Measurements from ENCODE around the gene SLC37A4. TPM values are rescaled to one million over a fixed set of nuclear protein-coding genes. Genes with fewer than 3 reads are reported as not detected.
A peak's percentile ranks its signal among the peaks of the same experiment; 100 is the strongest.

The SLC37A4 gene
- total RNA-seq, 5 donors from 2014 or later (not counting 1 experiment from before 2014, with no cell fraction given), result 8.9 to 18.0 (median 15.4) TPM

DNA sequence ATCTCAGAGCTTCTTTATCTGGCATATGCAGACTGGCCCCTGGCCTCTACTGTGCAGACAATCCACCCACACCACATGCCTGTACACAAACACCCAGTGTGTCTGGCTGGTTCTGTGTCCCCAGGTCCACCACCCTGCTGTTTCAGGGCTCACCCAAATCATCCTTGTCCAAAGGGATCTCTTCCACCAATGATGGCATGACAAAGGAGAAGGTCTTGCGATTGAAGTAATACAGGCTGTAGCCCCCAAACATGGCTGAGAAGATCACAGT is 1.7 kb downstream of the SLC37A4 start:
- Mint-ChIP-seq H3K27ac (peak overlapping the region; percentile 57 to 84), H3K27me3 (no peaks in the 10 kb centered on the region), H3K36me3 (peaks cover 14% of the 10 kb centered on the region), H3K9me3 (no peaks in the 10 kb centered on the region), H3K4me1 (peaks cover 15 to 32% (median 26%) of the 10 kb centered on the region in 3 donors), H3K4me3 (peak overlapping the region; percentile 72 to 87 (median 78))
- no peaks in the 10 kb centered on the region for H3K27me3 ChIP-seq (replicated peaks in 1 of 2; ENCODE audit: control insufficient read depth in 2 of 2, extremely low read depth in 1 of 2, insufficient read depth in 2 of 2, low read length in 1 of 2)
- H3K4me3 ChIP-seq (ENCODE audit: control insufficient read depth in 1 of 2, extremely low read depth in 1 of 2, low read length in 1 of 2), result no peak overlapping the region
- H3K9me3 ChIP-seq, result no peaks in the 10 kb centered on the region
- H3K4me1 ChIP-seq (ENCODE audit: control insufficient read depth in 1 of 2, extremely low read depth in 1 of 2, insufficient read depth in 2 of 2, low read length in 2 of 2), result peaks cover 0 to 34% of the 10 kb centered on the region in 2 experiments
- ChIA-PET CTCF (no interaction called here), POLR2A (interaction anchor here in 1 of 2 donors (0.6 kb wide), 1 partner anchor 11 kb away, joined by 3 read pairs; no protein-coding TSS in a partner anchor)
- peaks cover 5 to 25% of the 10 kb centered on the region in 2 donors for H3K36me3 ChIP-seq (ENCODE audit: control insufficient read depth in 2 of 2, extremely low read depth in 1 of 2, insufficient read depth in 1 of 2, low read length in 1 of 2)
- peak overlapping the region; percentile 72 for H3K27ac ChIP-seq (ENCODE audit: low read length)
- DNase-seq (no peak), ATAC-seq (replicated peaks in 1 of 4) (no peak)
- WGBS (ENCODE audit: insufficient coverage), result 67% methylated on average over 1 of the region's 1 CpG

DNA sequence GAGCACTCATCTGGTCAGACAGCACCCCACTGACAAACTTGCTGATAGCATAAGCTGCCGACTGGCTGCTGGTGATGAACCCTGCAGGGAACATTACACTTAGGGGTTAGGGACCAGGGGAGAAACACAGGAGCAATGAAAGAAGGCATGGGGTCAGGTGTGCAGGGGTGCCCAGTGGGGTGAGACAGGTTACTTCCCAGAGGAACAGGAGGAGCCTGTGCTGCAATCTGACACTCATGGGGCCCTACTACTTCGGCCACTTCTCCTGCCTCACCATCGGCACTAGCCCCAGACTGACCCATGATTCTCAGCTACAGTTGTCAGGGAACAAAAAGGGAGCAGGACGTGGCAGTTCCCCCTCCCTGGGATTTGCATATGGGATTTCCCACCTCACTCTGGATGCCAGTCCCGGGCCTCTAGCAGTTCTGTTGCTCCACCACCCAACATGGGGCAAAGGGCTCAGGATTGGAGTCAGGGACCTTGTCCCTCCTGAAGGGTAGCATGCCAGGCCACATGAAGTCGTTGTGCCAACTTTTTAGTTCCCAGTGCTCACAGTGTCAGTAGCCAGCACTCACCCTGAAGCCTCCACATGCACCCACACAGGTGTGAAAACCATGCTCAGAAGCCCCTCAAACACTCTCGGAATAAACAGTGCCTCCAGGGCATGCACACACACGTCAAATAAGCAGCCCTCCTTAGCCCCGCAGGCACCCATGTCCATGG is 2.2 kb downstream of the SLC37A4 start:
- H3K4me1 Mint-ChIP-seq, result peaks cover 19 to 37% (median 31%) of the 10 kb centered on the region in 3 donors
- WGBS (ENCODE audit: insufficient coverage), result 93% methylated on average over 9 of the region's 9 CpGs
- Histone ChIP-seq H3K9me3 (no peaks in the 10 kb centered on the region), H3K27ac (ENCODE audit: low read length) (peak overlapping the region; percentile 72), H3K27me3 (replicated peaks in 1 of 2; ENCODE audit: control insufficient read depth in 2 of 2, extremely low read depth in 1 of 2, insufficient read depth in 2 of 2, low read length in 1 of 2) (no peaks in the 10 kb centered on the region), H3K4me3 (ENCODE audit: control insufficient read depth in 1 of 2, extremely low read depth in 1 of 2, low read length in 1 of 2) (no peak overlapping the region), H3K4me1 (ENCODE audit: control insufficient read depth in 1 of 2, extremely low read depth in 1 of 2, insufficient read depth in 2 of 2, low read length in 2 of 2) (peaks cover 0 to 34% of the 10 kb centered on the region in 2 experiments), H3K36me3 (ENCODE audit: control insufficient read depth in 2 of 2, extremely low read depth in 1 of 2, insufficient read depth in 1 of 2, low read length in 1 of 2) (peaks cover 5 to 30% of the 10 kb centered on the region in 2 donors)
- H3K27me3 Mint-ChIP-seq, result no peaks in the 10 kb centered on the region
- no peak for ATAC-seq (replicated peaks in 1 of 4)
- peak overlapping the region; percentile 72 to 87 (median 78) for H3K4me3 Mint-ChIP-seq
- POLR2A ChIA-PET, result no interaction called here
- peak overlapping the region; percentile 57 to 84 for H3K27ac Mint-ChIP-seq
- H3K36me3 Mint-ChIP-seq, result peaks cover 16% of the 10 kb centered on the region
- CTCF ChIA-PET, result no interaction called here
- no peaks in the 10 kb centered on the region for H3K9me3 Mint-ChIP-seq
- no peak for DNase-seq

GRCh38 chr11:119027561-119028345 is 2.9 kb downstream of the SLC37A4 start:
- peak overlapping the region in 1 of 3 donors; percentile 6 for H3K4me3 Mint-ChIP-seq
- H3K27me3 Mint-ChIP-seq, result no peaks in the 10 kb centered on the region
- Histone ChIP-seq H3K27me3 (replicated peaks in 1 of 2; ENCODE audit: control insufficient read depth in 2 of 2, extremely low read depth in 1 of 2, insufficient read depth in 2 of 2, low read length in 1 of 2) (no peaks in the 10 kb centered on the region), H3K36me3 (ENCODE audit: control insufficient read depth in 2 of 2, extremely low read depth in 1 of 2, insufficient read depth in 1 of 2, low read length in 1 of 2) (peaks cover 5 to 37% of the 10 kb centered on the region in 2 donors), H3K4me3 (ENCODE audit: control insufficient read depth in 1 of 2, extremely low read depth in 1 of 2, low read length in 1 of 2) (no peak overlapping the region), H3K9me3 (no peaks in the 10 kb centered on the region), H3K27ac (ENCODE audit: low read length) (no peak overlapping the region), H3K4me1 (ENCODE audit: control insufficient read depth in 1 of 2, extremely low read depth in 1 of 2, insufficient read depth in 2 of 2, low read length in 2 of 2) (peaks cover 0 to 34% of the 10 kb centered on the region in 2 experiments)
- CTCF ChIA-PET, result no interaction called here
- peaks cover 23 to 41% (median 36%) of the 10 kb centered on the region in 3 donors for H3K4me1 Mint-ChIP-seq
- no peak for ATAC-seq (replicated peaks in 1 of 4)
- H3K9me3 Mint-ChIP-seq, result no peaks in the 10 kb centered on the region
- WGBS (ENCODE audit: insufficient coverage), result 100% methylated on average over 1 of the region's 9 CpGs
- peak overlapping the region in 1 of 2 donors; percentile 55 for H3K27ac Mint-ChIP-seq
- DNase-seq, result no peak
- POLR2A ChIA-PET, result no interaction called here
- peaks cover 20% of the 10 kb centered on the region for H3K36me3 Mint-ChIP-seq

GRCh38 chr11:119026970-119027369 is 3.7 kb downstream of the SLC37A4 start:
- ChIA-PET POLR2A (no interaction called here), CTCF (no interaction called here)
- Histone ChIP-seq H3K4me1 (ENCODE audit: control insufficient read depth in 1 of 2, extremely low read depth in 1 of 2, insufficient read depth in 2 of 2, low read length in 2 of 2) (peaks cover 0 to 34% of the 10 kb centered on the region in 2 experiments), H3K4me3 (ENCODE audit: control insufficient read depth in 1 of 2, extremely low read depth in 1 of 2, low read length in 1 of 2) (no peak overlapping the region), H3K27ac (ENCODE audit: low read length) (no peak overlapping the region), H3K36me3 (ENCODE audit: control insufficient read depth in 2 of 2, extremely low read depth in 1 of 2, insufficient read depth in 1 of 2, low read length in 1 of 2) (peaks cover 5 to 44% of the 10 kb centered on the region in 2 donors), H3K27me3 (replicated peaks in 1 of 2; ENCODE audit: control insufficient read depth in 2 of 2, extremely low read depth in 1 of 2, insufficient read depth in 2 of 2, low read length in 1 of 2) (no peaks in the 10 kb centered on the region), H3K9me3 (no peaks in the 10 kb centered on the region)
- H3K4me1 Mint-ChIP-seq, result peaks cover 25 to 45% (median 38%) of the 10 kb centered on the region in 3 donors
- H3K27me3 Mint-ChIP-seq, result no peaks in the 10 kb centered on the region
- DNase-seq (no peak), ATAC-seq (replicated peaks in 1 of 4) (no peak)
- peak overlapping the region in 1 of 2 donors; percentile 17 for H3K27ac Mint-ChIP-seq
- WGBS (ENCODE audit: insufficient coverage), result no CpG with 5 or more reads among the region's 2 CpGs
- no peak overlapping the region for H3K4me3 Mint-ChIP-seq
- no peaks in the 10 kb centered on the region for H3K9me3 Mint-ChIP-seq
- H3K36me3 Mint-ChIP-seq, result peaks cover 20% of the 10 kb centered on the region

DNA sequence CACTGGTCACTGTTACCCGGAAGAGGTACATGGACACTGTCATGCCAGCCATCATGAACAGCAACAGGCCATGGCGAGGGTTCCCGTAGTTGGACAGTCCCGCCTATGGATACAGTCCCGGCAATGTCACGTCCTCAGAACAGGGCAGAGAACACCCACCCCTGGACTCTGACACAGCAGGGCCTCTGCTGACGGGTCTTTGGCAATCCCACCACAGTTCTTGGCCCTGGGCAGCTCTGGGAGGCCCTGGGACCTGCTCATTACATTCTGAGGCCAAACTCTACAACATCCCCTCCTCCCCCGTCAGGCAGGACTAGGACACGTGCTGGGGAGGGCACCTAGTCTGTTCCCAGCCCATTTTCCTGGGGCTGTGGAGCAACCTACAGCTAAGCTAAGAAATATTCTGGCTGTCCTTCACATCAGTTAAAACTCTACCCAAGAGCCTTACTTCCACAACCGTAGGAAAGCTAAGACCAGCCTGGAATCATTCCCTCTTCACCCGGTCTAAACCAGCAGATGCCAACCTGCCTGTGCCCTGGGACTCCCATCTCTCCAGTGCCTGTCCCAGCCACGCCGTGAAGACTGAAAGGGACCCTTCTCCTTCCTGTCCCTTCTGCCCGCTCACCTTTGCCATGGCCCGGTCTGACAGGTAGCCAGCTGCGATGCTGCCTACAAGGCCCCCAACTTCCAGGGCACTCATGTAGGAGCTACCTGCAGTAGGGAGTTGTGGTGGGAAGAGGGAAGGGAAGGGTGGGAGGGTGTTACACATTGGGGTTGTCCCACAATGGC is 4.5 kb downstream of the SLC37A4 start:
- Mint-ChIP-seq H3K27ac (peak overlapping the region in 1 of 2 donors; percentile 34), H3K36me3 (peaks cover 28% of the 10 kb centered on the region), H3K4me3 (no peak overlapping the region), H3K4me1 (peaks cover 33 to 48% (median 46%) of the 10 kb centered on the region in 3 donors), H3K9me3 (no peaks in the 10 kb centered on the region), H3K27me3 (no peaks in the 10 kb centered on the region)
- no peaks in the 10 kb centered on the region for H3K27me3 ChIP-seq (replicated peaks in 1 of 2; ENCODE audit: control insufficient read depth in 2 of 2, extremely low read depth in 1 of 2, insufficient read depth in 2 of 2, low read length in 1 of 2)
- CTCF ChIA-PET, result interaction anchor here in 1 of 2 donors (0.6 kb wide), 1 partner anchor 34 kb away, joined by 3 read pairs; no protein-coding TSS in a partner anchor
- H3K27ac ChIP-seq (ENCODE audit: low read length), result no peak overlapping the region
- no peak for DNase-seq
- H3K4me1 ChIP-seq (ENCODE audit: control insufficient read depth in 1 of 2, extremely low read depth in 1 of 2, insufficient read depth in 2 of 2, low read length in 2 of 2), result peaks cover 0 to 36% of the 10 kb centered on the region in 2 experiments
- peaks cover 5 to 52% of the 10 kb centered on the region in 2 donors for H3K36me3 ChIP-seq (ENCODE audit: control insufficient read depth in 2 of 2, extremely low read depth in 1 of 2, insufficient read depth in 1 of 2, low read length in 1 of 2)
- no peaks in the 10 kb centered on the region for H3K9me3 ChIP-seq
- no peak overlapping the region for H3K4me3 ChIP-seq (ENCODE audit: control insufficient read depth in 1 of 2, extremely low read depth in 1 of 2, low read length in 1 of 2)
- POLR2A ChIA-PET, result no interaction called here
- WGBS (ENCODE audit: insufficient coverage), result 97% methylated on average over 14 of the region's 16 CpGs
- no peak for ATAC-seq (replicated peaks in 1 of 4)

DNA sequence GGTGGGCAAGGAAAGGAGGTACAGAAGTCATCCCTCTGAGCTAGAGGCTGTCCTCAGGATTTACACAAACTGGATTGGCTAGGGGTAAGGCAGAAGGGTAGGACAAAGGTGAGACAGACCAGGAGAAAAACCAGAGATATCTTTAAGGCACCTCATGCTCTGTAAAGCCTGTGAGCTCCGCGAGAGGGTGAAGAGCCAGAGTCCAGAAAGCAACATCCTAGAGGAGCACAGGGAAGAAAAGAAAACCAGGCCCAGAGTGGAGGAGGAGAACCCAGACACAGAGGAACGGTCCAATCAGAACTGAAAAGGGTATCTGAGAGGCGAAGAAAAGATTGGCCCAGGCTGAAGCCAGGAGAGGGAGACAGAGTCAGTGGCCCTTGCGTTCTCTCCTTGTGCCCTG is 5.1 kb downstream of the SLC37A4 start:
- no peak for DNase-seq
- Histone ChIP-seq H3K36me3 (ENCODE audit: control insufficient read depth in 2 of 2, extremely low read depth in 1 of 2, insufficient read depth in 1 of 2, low read length in 1 of 2) (peaks cover 5 to 55% of the 10 kb centered on the region in 2 donors), H3K4me3 (ENCODE audit: control insufficient read depth in 1 of 2, extremely low read depth in 1 of 2, low read length in 1 of 2) (no peak overlapping the region), H3K4me1 (ENCODE audit: control insufficient read depth in 1 of 2, extremely low read depth in 1 of 2, insufficient read depth in 2 of 2, low read length in 2 of 2) (peaks cover 0 to 38% of the 10 kb centered on the region in 2 experiments), H3K9me3 (no peaks in the 10 kb centered on the region), H3K27ac (ENCODE audit: low read length) (no peak overlapping the region), H3K27me3 (replicated peaks in 1 of 2; ENCODE audit: control insufficient read depth in 2 of 2, extremely low read depth in 1 of 2, insufficient read depth in 2 of 2, low read length in 1 of 2) (no peaks in the 10 kb centered on the region)
- no peaks in the 10 kb centered on the region for H3K27me3 Mint-ChIP-seq
- CTCF ChIA-PET, result no interaction called here
- ATAC-seq (replicated peaks in 1 of 4), result no peak
- H3K9me3 Mint-ChIP-seq, result no peaks in the 10 kb centered on the region
- peaks cover 29% of the 10 kb centered on the region for H3K36me3 Mint-ChIP-seq
- 93% methylated on average over 4 of the region's 5 CpGs for WGBS (ENCODE audit: insufficient coverage)
- H3K4me3 Mint-ChIP-seq, result no peak overlapping the region
- H3K27ac Mint-ChIP-seq, result peak overlapping the region; percentile 34
- POLR2A ChIA-PET, result no interaction called here
- peaks cover 35 to 55% (median 48%) of the 10 kb centered on the region in 3 donors for H3K4me1 Mint-ChIP-seq

Measured in T-cell (primary cell).